Renal cortex interstitium (tissue), 11 donors: ENCODE measurements around the gene GPAM. TPM values are rescaled to one million over a fixed set of nuclear protein-coding genes. Genes with fewer than 3 reads are reported as not detected.
"Not testable (repeated sequence)": the region's sequence is repeated elsewhere in the genome, so short reads cannot be mapped to it uniquely, and the experiment has no call there.

Experiments used
- DNase-seq, 11 donors: peaks; one replicate each; pipeline ENCODE4 v3.0.0-alpha.2; 2013; ENCODE audit warnings: low read depth in 9 of 11, low spot score in 4 of 11; ENCODE audit errors: extremely low read depth in 1 of 11
- polyA plus RNA-seq, 3 donors: library from polyadenylated mRNA; unstranded; fragments of 120-200 nt; gene quantifications; one replicate each; pipeline ENCODE4 v1.2.1, GENCODE V29; 2013; ENCODE audit not compliant: insufficient read length in 3 of 3

GPAM gene
- polyA plus RNA-seq, 3 donors, result 15.1 to 17.7 (median 15.8) TPM

DNA sequence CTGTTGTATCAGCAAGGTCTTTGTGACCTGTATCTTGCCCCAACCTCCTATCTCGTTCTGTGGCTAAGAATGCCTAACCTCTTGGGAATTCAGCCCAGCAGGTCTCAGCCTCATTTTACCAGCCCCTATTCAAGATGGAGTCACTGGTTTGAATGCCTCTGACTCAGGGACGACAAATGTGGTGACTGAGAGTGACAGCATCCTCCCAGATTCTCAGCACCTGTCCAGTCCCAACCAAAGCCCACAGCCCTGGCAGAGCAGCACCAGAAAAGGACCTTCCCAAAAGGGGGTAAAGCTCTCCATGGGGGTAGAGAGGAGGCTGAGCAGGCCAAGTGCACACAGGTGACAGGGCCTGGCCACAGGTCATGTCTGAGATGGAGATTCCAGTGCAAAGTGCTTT lies 35.4 kb upstream of the GPAM start:
- no peak for DNase-seq

DNA sequence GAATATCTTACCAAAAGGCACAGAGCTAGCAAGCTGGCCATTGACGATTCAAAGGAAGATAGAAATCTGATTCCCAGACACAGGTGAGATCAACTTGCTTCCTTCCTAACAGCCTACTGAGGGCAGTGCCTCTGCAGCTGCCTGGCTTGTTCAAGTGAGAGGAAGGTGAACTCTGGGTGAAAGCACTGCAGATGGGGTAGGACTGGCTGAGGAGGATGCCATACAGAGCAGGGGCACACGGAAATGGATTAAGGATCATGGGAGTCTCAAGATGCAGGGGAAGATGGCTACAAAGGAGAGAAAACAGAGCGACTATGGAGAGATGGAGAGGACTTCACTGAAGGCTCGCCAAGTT lies 34.4 kb upstream of the GPAM start:
- DNase-seq, result no peak

DNA sequence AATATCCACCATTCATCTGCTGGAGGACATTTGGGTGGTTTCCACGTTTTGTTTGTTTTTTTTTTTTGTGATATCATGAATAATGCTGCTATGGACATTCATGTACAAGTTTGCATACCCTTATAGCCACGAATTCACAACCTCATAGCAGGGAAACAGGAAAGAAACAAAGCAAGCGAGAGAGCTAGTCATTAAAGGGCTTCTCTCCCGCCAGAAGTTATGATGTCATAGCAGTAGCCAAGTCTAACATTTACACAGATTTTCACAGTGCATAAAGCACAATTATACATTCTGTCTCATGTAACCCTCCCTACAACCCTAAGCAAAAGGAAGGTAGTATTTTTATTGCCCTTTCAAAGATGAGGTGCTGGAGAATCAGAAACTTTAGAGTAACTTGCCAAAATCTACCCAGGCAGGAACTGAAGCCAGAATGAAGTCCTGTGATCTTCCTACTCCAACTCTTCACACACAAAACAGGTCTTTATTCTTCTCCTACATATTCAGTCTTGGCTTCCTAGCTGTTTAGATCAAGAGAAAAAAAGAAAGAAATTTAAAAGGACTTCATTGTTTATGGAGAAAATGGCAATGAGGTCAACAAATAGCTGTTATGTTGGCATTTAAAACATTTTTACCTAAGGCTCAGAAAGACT lies 33.9 kb upstream of the GPAM start:
- DNase-seq, result no peak

DNA sequence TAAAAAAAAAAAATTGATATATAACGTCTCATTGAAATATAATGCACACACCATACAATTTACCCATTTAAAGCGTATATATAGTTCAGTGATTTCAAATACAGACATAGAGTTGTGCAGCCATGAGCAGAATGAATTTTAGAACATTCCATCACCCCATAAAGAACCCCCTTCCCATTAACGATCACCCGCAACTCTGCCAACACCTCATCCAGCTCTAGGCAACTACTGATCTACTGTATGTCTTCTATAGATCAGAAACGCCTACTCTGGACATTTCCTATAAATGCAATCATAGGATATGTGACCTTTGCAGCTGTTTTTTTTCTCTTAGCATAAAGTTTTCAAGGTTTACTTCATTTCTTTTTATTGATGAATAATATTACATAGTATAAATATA lies 33.4 kb upstream of the GPAM start:
- no peak for DNase-seq

DNA sequence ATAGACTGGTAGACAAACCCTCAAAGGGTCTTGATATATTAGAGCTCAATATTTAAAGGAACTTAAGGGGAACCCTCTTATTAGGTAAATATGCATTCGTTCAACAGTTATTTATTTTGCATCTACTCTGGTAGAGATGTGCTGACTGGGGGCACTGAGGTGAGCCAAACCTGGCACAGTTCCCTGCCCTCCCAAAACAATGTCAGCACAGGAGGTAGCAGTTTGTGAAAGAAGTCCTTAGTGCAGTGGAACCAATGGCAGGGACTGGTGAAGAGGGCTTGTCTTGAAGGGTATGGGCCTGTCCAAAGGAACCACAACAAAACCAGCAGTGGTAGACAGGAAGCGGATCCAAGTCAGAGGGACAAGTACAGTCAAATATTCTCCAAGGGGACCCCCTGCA lies 32.6 kb upstream of the GPAM start:
- no peak for DNase-seq

DNA sequence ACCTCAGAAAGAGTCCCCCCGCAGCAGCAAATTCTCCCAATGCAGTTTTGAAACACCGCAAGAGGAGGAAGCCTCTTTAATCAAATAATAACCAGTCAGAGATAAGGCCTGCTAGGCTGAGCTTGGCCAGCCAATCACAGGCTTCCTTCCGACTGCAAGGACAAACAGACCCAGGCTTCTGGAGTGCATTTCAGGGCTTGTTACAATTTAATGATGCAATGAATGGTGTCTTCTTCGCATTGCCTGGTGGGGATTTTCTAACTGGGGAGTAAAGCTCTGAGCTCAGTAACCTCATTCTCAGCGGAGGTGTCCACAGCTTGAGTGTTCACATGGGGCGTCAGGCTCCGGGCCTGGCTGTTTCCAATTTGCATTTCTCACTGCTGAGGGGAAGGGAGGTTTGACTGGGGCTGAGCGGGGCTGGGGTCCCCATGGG lies 31.8 kb upstream of the GPAM start:
- no peak for DNase-seq

DNA sequence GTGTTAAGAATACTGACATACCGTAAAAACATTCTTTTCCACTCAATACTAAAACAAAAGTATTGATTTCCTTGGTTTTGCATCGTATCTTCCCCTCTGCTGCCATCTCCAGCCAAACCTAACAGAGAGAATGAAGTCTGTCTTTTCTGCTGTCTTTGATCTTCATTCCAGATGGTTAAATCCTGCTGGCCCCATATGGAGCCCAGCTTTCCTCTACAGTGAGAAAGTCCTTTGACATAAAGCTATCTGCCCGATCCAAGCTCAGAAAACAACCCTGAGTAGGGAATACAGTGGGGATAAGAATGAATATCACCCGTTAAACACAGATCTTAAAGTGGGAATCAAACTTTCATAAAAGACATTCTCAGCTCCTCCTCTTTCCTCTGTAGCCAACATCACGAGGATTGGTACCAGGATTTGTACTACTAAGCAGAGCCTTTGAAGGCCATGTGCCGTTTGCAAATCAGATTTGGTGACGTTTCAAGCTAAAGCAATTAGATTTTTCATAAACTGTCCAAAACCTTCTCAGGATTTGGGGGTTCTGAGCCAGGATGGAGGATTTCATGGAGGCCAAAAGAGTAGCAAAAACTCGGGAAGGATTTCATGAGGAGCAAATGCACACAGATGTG lies 30.8 kb upstream of the GPAM start:
- no peak for DNase-seq

DNA sequence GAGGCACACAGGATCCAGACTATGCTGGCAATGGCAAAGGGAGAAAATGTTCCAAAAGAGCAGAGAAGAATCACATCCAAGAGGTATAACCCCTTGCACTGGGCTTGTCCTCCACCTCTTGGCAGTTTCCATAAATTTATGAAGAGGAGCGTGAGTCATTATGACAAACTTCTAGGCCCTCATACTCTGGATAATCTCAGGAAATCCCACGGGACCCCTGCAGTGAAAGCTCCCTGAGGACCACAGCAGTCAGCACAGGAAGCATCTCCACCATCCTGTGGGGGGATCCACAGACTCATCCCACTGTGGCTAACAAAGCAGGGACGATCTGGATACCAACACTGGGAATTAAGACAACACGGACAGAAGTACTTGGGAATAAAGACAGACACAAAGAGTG lies 30.3 kb upstream of the GPAM start:
- no peak for DNase-seq

DNA sequence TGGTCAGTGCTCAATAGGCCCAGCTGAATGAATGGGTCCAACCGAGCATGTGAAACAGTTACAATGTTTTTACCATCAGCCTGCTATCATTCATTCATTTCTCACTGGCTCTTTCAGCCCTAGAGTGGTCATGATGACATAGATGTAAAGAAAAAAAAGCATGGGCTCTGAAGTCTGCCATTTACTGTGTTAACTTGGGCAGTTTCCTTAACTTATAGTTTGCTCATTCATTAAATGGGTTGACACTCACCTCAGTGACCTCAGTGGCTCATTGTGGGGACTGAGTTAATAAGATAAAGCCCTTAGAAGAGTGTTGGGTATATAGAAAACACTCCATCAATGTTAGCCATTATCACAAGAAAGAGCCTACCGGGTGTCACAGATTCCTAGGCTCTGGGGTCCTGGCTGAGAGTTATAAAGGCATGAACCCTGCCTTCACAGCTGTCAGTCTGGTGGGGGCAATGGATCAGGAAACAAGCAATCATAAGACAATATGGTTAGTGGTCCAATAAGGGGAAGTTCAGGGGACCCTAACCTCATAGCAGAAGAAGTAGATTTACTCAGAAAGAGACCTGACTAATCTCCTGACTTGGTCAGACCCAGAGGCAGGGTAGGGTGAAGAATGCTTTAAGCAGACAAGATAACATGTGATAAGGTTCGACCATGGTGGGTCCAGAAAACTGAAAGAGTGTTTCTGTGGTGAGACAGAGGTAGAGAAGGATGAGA lies 29.7 kb upstream of the GPAM start:
- no peak for DNase-seq

DNA sequence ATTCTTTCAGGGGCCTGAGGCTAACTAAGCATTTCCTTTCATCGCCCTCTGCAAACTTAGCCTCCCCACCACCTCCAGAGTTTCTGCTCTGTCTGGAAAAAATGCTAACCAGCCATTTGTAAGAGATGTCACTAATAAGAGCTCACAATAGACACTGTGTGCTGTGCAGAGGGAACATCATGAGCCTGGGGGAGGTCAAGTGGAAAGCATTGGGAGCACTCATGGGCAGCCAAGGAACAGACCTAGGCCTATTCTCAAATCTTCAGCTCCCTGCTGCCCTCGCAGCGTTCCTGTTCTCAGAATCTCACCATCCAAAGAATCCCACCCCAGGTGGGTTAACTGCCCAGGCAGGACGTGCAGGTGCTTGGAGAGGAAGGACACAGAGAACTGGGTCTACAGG lies 27.1 kb upstream of the GPAM start:
- DNase-seq, result no peak

DNA sequence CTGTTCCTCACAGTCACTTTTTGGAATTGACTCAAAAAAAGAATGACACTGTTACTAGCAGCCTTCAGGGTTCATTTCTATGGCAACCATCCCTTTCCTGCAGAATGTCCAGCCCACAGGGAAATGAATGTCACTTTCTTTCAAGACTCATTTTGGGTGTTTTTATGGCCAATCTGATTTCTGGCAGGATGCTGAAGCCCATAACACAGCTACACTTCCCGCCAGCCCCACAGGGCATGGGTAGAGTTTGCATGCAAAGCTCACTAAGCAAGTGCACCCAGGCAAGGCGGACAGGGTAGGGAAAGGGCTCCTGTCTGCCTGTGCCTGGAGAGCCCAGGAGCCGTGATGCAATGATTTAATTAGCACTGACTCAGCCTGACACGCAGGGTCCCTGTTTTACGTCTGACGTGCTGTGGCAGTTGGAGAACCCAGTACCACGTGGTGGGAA lies 26.1 kb upstream of the GPAM start:
- peak in 2 of 11 donors; percentile 12 to 16 for DNase-seq

DNA sequence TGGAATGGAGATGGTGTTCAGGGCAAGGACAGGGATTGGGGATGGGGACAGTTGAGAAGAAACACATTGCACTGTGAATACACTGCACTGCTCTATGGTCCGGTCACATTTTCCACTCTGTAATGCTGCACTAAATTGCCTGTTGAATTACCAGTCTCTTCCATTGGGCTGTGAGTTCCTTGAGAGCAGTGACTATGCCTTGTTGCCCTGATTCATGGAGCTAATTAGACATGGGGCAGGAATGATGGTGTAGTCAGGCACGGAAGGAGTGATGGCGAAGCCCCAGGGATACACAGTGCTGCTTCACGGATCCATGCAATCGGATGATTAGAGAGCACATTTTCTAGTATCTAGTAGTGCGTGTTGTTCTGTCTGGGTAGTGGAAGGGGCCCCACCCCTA lies 25.4 kb upstream of the GPAM start:
- DNase-seq, result no peak

DNA sequence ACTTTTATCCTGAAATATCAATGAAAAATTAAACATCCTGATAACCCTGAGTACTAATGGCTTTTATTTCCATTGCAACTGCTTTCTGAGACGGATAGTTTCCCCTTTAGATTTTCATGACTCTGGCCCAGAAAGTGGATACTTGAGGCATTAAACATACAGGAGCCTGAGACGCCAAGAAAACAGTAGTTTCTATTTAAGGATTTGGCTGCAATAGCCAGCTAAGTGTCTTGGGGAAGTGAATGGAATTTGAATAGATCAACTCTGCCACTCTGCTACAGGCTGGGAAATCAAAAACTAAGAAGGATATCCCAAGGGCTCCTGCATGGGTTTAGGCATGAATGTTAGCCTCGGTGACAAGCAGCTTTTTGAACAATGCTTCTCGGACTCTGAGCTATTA lies 24.7 kb upstream of the GPAM start:
- DNase-seq, result no peak

DNA sequence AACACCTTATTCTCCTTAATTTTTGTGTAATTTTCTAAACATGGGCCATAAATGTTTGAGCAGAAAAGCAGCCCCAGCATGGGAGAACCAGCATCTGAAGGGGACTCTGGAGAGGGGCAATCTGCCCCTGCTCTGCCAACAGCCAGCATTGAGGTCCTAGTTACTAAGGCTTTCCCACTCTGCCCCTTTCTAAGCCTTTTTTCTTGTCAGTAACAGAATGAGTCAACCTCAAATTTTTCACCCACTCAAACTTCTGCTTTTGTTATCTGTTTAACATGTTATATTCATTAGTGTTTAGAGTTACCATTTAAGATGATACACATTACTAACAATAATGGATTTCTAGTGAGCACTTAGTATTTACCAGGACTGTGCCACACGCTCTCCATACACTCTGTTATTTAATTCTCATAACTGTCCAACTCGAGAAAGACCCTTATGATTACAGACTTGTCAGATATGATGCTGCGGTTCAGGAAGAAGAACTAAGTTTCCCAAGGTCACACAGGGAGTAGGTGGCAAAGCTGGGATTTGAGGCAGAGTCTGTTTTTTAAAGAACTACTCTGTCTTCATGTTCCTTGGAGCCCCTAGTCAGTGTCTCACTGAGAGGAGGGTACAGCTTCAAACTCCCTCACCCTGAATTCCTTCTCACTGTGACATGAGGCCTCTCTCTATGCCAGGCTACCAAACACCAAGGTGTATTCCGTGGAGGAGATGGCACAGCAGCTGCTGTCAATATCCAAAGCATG lies 19.9 kb upstream of the GPAM start:
- DNase-seq, result no peak

DNA sequence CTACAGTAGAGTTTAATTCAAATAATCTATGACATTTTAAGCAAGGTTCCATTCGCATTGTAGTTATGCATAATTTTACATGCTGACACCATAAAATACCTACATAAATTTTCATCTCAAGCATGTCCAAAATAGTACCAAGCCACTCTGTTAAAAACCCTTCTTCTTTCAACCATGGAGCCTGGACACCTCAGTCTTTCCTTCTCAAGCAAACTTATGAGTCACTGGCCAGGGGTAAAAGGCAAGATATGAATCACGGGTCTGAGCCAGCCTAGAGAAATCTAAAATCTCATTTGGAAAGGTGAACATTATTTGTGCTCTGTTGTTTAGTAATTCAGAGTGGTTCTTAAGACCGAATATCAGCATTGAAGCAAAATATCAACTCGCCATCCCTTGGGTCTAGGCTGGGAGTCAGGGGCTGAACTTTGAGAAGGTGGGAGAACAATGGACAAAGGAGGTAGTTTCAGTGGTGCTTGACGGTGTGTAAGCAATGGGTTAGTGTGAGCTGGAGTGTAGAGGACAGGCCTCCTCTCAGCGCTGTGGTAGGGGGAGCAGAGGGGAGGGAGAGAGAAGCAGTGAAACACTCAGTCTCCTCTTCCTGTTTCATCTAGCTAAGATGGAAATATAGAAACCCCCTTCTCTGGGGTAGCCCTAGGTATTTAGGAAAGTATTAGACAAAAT lies 19.1 kb upstream of the GPAM start:
- no peak for DNase-seq

DNA sequence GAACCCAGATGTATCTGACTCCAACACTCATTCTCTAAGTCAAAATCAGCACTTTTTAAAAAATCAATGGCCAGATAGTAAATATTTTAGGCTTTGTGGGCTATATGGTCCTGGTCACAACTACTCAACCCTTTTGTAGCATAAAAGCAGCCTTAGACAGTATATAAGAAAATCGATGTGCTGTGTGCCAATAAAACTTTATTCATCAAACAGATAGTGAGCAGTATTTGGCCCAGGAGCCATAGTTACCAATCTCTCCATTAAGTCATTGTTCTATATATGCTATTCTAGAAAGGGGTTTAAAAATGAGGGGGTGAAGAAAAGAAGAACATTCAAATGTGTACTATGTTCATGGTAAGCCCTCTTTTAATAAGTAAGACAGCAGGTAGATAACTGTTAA lies 18.5 kb upstream of the GPAM start:
- DNase-seq, result no peak

DNA sequence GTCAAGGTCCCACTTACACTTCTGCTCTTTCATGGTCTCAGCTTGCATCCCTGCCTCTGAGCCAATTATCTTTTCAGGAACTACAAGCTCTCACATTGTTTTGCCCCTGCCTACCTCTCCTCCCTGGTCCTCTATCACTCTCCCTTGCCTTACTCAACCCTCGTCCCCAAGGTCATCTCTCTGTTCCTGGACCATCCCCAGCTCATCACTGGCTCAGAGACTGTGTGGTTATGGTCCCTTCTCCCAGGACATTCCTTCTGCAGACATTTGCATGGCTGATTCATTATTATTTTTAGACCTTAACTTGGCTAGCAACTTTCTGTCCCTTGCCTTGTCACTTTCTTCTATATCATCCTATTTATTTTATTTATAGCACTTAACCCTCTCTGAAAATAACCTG lies 17.8 kb upstream of the GPAM start:
- DNase-seq, result no peak

DNA sequence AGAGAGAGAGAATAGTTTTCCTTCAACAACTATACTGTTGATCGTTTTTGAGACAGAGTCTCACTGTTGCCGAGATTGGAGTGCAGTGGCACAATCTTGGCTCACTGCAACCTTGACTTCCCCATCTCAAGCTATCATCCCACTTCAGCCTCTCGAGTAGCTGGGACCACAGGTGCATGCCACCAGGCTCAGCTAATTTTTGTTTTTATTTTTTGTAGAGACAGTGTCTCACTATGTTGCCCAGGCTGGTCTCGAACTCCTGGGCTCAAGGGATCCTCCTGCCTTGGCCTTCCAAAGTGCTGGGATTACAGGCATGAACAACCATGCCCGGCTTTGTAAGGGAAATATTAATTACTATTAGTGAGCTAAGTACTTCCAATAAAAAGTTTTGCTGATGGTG lies 16.7 kb upstream of the GPAM start:
- not testable (repeated sequence) for DNase-seq

DNA sequence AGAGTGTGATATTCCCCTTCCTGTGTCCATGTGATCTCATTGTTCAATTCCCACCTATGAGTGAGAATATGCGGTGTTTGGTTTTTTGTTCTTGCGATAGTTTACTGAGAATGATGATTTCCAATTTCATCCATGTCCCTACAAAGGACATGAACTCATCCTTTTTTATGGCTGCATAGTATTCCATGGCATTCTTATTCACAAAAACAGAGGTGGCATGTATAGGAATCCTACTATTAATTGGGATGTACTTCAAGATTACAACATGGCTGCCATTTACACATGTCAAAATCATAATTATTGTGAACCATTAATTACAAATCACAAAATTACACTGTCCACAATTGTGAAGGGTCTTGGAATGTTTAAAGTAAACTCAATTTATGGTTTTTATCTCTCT lies 14.1 kb upstream of the GPAM start:
- DNase-seq, result not testable (repeated sequence)
